Inferior parietal cortex (tissue), 1 donor: ENCODE data around the gene CROCC2.

ENCODE experiments used
- DNase-seq: peaks from one replicate; pipeline ENCODE4 v3.0.0-alpha.2; 2016; ENCODE audit errors: extremely low spot score

The CROCC2 gene

GRCh38 chr2:240933966-240934700 lies 28.0 kb downstream of the CROCC2 start:
- no peak for DNase-seq

DNA sequence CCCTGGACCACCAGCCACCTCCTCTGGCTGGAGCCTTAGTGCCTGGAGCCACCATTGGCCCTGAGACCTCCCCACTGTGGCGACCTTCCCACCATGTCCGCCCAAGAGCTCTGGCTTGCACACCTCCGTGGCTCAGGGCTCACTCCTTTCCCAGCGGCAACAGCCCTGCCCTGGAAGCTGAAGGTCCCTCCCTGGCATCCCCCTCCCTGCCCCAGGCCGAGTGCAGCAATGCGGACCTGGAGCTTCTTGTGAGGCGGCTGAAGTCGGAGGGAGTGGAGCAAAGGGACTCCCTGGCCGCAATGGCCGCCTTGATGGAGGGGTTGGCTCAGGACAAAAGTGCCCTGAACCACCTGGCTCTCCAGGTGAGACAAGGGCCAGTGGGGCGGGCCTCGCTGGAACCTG lies 28.6 kb downstream of the CROCC2 start:
- DNase-seq, result no peak

- DNase-seq, result no peak
These were observed 29.2 kb downstream of the CROCC2 start for GRCh38 chr2:240935103-240935876.

GRCh38 chr2:240936106-240936505 lies 30.0 kb downstream of the CROCC2 start:
- no peak for DNase-seq

DNA sequence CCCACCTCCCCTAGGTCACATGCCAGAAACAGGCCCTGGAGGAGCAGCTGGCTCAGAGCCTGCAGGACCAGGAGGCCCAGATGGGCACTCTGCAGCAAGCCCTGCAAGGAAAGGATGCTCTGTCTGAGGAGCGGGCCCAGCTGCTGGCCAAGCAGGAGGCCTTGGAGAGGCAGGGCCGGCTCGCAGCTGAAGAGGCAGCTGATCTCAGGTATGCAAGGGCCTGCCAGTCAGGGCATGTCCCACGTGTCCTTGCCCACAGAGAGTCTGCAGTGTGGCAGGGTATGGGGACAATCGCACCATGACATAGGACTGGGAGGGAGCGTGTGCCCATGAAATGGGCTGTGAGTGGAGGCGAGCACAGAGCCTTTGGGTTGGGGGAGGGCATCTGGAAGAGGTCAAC lies 39.9 kb downstream of the CROCC2 start:
- DNase-seq, result no peak

DNA sequence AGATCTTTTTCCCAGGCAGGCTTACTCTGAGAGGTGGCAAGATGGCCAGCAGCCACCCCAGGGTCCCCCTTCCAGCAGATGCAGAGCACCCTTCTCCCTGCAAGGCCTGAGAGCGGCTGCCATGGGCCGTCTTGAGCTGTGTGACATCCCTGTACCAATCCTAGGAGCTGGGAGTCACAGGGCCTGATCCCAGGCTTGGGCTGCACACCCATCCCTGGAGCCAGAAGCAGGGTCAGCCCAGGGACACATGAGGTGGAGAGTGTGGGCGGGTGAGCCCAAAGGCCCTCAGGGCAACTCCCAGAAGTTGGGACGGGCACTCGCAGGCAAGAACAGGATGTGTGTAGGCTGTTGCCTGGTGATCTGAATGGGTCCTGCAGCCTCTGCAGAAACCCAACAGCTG lies 40.5 kb downstream of the CROCC2 start:
- no peak for DNase-seq

DNA sequence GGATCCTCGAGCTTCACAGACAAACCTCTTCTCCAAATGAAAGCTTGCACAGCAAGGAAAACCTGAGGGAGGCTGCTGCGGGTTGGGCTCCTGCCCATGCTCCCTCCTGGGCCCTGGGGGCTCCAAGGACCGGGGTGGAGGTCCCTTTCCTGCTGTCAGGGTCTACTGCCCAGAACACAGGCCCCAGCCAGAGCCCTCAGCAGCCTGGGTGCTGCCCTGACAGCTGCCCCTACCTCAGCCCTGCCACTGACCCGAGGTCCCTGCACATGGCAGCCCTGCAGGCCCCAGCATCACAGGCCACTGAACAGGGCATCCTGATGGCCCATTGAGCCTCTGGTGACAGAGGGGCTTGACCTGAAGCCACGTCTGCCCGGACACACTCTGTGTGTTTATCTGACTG lies 41.0 kb downstream of the CROCC2 start:
- no peak for DNase-seq

DNA sequence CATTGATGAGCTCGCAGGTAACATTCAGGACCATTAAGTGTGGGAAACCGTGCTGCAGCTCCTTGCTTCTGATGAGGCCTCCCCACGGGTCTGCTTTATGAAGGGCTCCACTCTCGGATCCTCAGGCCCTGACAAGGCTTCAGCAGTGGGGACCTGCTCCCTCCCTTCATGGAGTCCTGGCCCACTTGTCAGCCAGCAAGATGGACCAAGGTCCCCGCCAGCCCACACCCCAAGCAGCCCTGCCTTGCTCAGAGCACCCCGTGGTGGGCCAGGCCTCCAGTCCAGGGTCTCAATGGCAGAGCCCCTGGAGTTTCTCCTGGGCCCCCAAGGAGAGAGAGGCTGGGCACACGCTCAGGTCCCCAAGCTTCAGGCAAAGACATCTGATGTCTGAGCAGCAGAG lies 41.5 kb downstream of the CROCC2 start:
- DNase-seq, result no peak

- no peak for DNase-seq
These were observed 42.0 kb downstream of the CROCC2 start for GRCh38 chr2:240948086-240948485.

- no peak for DNase-seq
These were observed 43.0 kb downstream of the CROCC2 start for GRCh38 chr2:240948905-240949790.

DNA sequence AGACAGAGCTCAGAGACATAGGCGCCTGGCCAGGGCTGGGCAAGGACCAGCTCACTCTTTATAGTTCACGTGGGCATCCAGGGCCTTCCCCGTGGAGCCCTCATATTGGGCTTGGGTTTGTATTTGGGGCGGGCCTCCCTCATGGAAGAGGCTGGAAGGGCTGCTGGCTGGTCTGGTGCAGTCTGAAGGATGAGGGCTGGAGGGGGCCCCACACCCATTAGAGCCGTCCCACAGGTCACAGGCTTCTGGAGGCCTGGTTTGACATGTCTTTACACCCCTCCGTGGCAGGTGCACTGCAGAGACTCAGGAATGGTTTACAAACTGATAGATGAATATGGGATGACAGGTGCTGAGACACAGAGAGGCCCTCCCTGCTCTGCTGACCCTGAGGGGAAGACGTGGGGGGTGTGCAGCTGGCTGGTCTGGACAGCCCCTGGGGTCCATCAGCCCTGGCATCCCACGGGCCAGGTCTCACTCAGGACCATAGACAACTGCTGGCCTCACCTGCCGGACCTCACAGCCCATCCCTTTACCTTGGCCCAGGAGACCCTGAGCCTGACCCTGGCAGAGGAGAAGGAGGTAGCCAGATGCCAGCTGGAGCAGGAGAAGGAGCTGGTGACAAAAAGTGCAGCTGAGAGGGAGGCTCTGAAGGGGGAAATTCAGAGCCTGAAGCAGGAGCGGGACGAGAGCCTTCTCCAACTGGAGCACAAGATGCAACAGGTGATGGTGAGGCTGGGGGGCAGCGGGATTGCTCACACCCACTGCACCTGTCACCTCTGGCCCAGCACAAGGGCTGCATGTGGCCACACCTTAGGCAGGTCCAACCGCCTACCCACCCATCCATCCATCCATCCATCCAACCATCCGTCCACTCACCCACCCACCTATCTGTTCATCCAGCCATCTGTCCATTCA lies 43.9 kb downstream of the CROCC2 start:
- DNase-seq, result no peak

DNA sequence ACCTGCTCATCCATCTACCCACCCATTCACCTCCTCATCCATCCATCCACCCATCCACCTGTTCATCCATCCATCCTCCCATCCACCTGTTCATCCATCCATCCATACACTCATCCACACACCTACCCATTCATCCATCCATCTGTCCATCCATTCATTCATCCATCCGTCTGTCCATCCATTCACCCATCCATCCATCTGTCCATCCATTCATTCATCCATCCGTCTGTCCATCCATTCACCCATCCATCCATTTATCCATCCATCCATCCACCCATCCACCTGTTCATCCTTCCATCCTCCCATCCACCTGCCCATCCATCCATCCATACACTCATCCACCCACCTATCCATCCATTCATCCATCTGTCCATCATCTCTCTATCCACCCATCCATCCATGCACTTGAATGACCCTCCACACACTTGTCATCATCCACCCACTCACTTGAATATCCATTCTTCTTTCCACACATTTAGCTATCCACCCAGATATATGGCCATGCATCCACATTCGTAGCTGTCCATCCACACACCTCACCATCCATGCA lies 45.0 kb downstream of the CROCC2 start:
- DNase-seq, result no peak

DNA sequence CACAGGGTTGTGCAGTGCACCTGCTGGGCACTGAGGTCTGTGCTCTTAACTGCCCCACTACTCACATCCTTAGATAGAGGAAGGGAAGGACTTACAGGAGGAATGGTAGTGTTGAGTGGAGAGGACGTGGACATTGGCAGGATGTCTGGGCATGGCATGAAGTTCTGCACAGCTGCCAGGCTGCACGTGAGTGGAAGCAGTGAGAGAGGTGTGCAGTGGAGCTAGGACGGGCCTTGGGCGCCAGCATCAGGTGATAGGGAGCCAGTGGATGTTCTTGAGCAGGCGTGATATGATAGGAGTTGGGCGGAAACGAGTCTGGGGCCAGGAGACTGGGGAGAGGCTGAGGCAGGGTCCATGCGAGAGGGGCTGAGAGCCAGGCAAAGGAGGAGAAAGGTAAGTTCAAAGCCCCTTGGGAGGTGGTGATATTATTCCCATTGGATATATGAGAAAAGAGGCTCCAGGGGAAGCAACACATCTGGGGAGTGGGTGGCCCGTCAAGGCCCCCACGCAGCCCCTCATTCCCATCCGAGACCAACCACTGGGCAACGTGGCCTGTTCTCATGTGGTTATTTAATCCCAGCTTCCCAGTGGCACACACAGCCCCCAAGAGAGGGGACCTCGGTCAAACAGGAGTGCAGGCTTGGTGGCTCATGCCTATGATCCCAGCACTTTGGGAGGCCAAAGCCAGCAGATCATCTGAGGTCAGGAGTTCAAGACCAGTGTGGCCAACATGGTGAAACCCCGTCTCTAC lies 46.5 kb downstream of the CROCC2 start:
- no peak for DNase-seq

GRCh38 chr2:240953426-240954410 lies 47.6 kb downstream of the CROCC2 start:
- no peak for DNase-seq

DNA sequence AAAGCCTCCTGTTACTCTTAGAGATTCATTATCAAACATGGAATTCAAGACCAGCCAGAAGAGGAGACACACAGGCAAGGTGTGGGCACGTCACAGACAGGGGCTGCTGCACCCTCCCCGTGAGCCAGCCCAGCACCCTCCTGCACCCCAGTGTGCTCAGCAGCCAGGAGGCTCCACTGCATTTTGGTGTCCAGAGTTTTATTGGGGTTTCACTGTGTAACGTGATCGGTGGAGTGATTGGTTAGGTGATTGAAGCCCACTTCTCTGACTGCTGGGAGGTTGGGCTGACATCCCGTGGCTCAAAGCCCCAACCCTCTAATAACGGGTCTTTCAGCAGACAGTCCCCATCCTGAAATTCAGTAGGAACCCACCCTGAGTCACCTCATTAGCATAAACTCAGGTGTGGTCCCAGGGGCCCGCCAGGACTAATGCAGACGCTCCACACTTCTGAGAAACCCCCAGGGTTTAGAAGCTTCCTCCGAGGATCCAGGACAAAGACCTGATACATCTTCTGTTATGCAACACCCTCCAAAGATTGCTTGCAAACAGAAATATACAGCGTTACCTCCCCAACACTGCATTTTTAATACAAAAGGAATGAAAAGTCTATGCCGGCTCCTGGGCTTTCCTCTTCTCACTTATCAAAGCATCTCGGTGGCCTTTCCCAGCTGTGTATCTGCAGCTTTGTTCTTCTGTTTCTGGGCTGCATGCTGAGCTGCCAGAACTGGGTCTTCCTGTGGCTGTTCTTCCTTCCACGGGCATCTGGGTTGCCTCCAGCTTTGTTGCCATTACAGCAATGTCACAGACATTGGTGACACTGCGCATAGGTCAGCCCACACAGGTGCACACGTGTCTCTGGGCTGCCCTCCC lies 48.5 kb downstream of the CROCC2 start:
- DNase-seq, result no peak

DNA sequence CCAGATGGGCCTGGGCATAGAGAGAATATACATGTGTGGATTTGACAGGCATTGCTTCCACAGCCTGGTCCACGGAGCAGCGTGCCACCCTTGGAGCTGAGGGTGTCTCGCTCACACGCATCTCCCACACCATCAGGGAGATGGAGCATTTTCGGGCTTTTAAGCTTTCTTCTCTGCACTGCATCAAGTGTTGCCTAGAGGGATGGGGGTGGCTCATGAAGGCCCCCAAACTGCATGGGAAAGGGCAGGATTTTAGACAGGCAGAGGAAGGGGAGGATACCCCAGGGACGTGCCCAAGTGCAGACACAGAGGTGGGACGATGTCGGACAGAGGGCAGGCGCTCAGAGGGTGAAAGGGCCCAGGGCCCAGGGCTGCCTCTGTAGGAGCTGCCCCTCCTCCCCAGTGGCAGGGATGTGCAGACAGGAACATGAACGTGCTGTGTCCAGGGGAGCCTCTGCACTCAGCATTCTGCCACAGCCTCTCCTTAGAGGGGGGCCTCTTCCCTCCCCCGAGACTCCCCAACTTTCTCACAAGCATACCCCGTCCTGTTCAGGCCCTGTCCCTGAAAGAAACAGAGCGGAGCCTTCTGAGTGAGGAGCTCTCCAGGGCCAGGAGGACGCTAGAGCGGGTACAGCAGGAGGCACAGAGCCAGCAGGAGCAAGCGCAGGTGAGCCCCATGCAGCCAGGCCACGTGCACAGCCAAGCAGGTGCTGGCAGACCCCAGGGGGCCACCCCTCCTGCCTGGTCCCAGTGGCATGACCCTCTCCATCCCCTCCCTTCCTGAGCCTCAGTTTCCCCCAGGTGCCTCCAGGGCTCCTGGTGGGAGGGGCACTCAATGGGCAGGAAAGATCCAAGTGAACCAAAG lies 49.4 kb downstream of the CROCC2 start:
- no peak for DNase-seq
